CD4-positive, alpha-beta T cell (primary cell): Measurements from ENCODE around the gene SETBP1. TPM values are rescaled to one million over a fixed set of nuclear protein-coding genes. Genes with fewer than 3 reads are reported as not detected.

ENCODE experiments used
- ATAC-seq: fragments of 200-7000 bp; cut with Tn5 transposase; one replicate; pipeline ENCODE4 v1.10.0; 2022; ENCODE audit warnings: mild to moderate bottlenecking; ENCODE audit not compliant: poor library complexity
- CTCF ChIA-PET: fragments of 350-600 bp; sonication (Branson Sonifier 250); formaldehyde crosslinking; loops from one replicate; lab custom pipeline; 2021; ENCODE audit warnings: antibody characterized with exemption, inconsistent platforms; lab: Charles Lee
- POLR2A ChIA-PET: fragments of 350-600 bp; sonication (Branson Sonifier 250); formaldehyde crosslinking; loops from one replicate; lab custom pipeline; 2021; ENCODE audit warnings: antibody characterized with exemption, inconsistent platforms; lab: Charles Lee
- DNase-seq, 14 experiments: peaks; one replicate each; pipeline ENCODE4 v3.0.0-alpha.2; 2013 to 2020; ENCODE audit warnings: mixed read lengths in 2 of 14
- H3K27ac ChIP-seq, 2 donors: one replicate each; pipeline versions ENCODE4 v1.5.1 to v1.7.0; 2013; ENCODE audit warnings: low read length in 2 of 2, low read depth in 1 of 2, mild to moderate bottlenecking in 1 of 2
- H3K27me3 ChIP-seq, 2 experiments: 1 replicate in 1 of 2; 2 replicates in 1 of 2; pipeline versions ENCODE4 v1.6.1 to v1.7.0; 2013; ENCODE audit warnings: low read length in 2 of 2, control low read depth in 1 of 2, mild to moderate bottlenecking in 1 of 2, moderate library complexity in 1 of 2; ENCODE audit not compliant: insufficient read depth in 2 of 2, control insufficient read depth in 1 of 2
- H3K36me3 ChIP-seq: one replicate; pipeline ENCODE4 v1.6.1; 2013; ENCODE audit warnings: low read length, control low read depth; ENCODE audit not compliant: insufficient read depth
- H3K4me1 ChIP-seq: one replicate; pipeline ENCODE4 v1.6.1; 2013; ENCODE audit warnings: low read length, control low read depth; ENCODE audit not compliant: insufficient read depth
- H3K4me3 ChIP-seq: one replicate; pipeline ENCODE4 v1.5.1; 2013; ENCODE audit warnings: mild to moderate bottlenecking, low read length, moderate library complexity
- H3K9me3 ChIP-seq, 2 experiments: 1 replicate in 1 of 2; 2 replicates in 1 of 2; pipeline versions ENCODE4 v1.6.1 to v1.7.0; 2013; ENCODE audit warnings: low read length in 2 of 2, mild to moderate bottlenecking in 2 of 2, control low read depth in 1 of 2, moderate library complexity in 1 of 2; ENCODE audit not compliant: control insufficient read depth in 1 of 2, insufficient read depth in 1 of 2
- H3K27ac Mint-ChIP-seq: one replicate; pipeline ENCODE4 v1.8.0; 2020; ENCODE audit warnings: mixed read lengths
- H3K27me3 Mint-ChIP-seq: one replicate; pipeline ENCODE4 v1.8.0; 2021; ENCODE audit warnings: mixed read lengths
- H3K36me3 Mint-ChIP-seq: one replicate; pipeline ENCODE4 v1.8.0; 2021; ENCODE audit warnings: low read depth, mixed read lengths
- H3K4me1 Mint-ChIP-seq: one replicate; pipeline ENCODE4 v1.8.0; 2021; ENCODE audit warnings: low read depth, mixed read lengths
- H3K4me3 Mint-ChIP-seq: one replicate; pipeline ENCODE4 v1.8.0; 2020; ENCODE audit warnings: mild to moderate bottlenecking, mixed read lengths
- H3K9me3 Mint-ChIP-seq: one replicate; pipeline ENCODE4 v1.8.0; 2020; ENCODE audit warnings: mixed read lengths
- intact Hi-C, 2 experiments: fragments of 100-400 bp; cut with DNase I in 1 of 2; cut with micrococcal nuclease in 1 of 2; formaldehyde crosslinking; loops; one replicate each; pipeline versions ENCODE4 v1.15.1 to v1.9.0; 2023 to 2025; cut with DNase I, micrococcal nuclease
- total RNA-seq, 174 experiments: library from RNA in 2 of 174; stranded (reverse) in 2 of 174; gene quantifications; one replicate each; pipeline ENCODE4 v1.2.3 and lab custom pipeline; 2021 to 2026
- TF ChIP-seq, protein P1 (sequence below): fragments of 200-600 bp; IDR thresholded peaks from one replicate; pipeline ENCODE4 v1.8.0; 2022; ENCODE audit warnings: antibody characterized with exemption, mild to moderate bottlenecking

The SETBP1 gene
- total RNA-seq, 2 experiments from 2014 or later = 0.25 to 0.41 TPM

DNA sequence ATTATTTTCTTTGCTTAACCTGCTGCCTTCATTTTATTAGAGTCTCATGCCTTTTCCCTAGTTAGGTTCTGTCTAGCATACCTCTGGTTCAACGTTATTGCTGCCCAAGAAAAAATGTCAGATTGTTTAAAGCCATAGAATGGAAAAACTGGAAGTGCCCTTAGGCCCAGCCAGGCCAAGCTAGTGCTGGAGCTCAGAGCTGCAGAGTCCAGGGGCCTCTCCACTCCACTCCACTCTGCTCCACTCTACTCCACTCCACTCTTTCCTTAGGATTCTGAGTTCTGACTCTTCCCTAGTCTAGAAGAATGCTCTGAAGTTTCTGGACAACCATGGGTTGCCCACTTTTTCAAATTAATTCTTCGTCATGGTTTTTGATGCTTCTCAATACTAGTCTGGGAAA, 155.6 kb downstream of the SETBP1 start:
- H3K4me1 ChIP-seq = peaks cover 7% of the 10 kb centered on the region
- no peaks in the 10 kb centered on the region for H3K36me3 Mint-ChIP-seq
- H3K36me3 ChIP-seq = no peaks in the 10 kb centered on the region
- TF ChIP-seq, protein P1, sequence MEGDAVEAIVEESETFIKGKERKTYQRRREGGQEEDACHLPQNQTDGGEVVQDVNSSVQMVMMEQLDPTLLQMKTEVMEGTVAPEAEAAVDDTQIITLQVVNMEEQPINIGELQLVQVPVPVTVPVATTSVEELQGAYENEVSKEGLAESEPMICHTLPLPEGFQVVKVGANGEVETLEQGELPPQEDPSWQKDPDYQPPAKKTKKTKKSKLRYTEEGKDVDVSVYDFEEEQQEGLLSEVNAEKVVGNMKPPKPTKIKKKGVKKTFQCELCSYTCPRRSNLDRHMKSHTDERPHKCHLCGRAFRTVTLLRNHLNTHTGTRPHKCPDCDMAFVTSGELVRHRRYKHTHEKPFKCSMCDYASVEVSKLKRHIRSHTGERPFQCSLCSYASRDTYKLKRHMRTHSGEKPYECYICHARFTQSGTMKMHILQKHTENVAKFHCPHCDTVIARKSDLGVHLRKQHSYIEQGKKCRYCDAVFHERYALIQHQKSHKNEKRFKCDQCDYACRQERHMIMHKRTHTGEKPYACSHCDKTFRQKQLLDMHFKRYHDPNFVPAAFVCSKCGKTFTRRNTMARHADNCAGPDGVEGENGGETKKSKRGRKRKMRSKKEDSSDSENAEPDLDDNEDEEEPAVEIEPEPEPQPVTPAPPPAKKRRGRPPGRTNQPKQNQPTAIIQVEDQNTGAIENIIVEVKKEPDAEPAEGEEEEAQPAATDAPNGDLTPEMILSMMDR = no peak
- H3K4me3 Mint-ChIP-seq = no peak overlapping the region
- ATAC-seq (no peak), DNase-seq (no peak)
- ChIA-PET CTCF (no interaction called here), POLR2A (no interaction called here)
- H3K9me3 ChIP-seq = no peaks in the 10 kb centered on the region
- no peaks in the 10 kb centered on the region for H3K27me3 Mint-ChIP-seq
- H3K4me1 Mint-ChIP-seq = peaks cover 23% of the 10 kb centered on the region
- intact Hi-C loops = no loop called here
- H3K27me3 ChIP-seq = no peaks in the 10 kb centered on the region
- H3K4me3 ChIP-seq = no peak overlapping the region
- H3K9me3 Mint-ChIP-seq = no peaks in the 10 kb centered on the region
- no peak overlapping the region for H3K27ac ChIP-seq
- no peak overlapping the region for H3K27ac Mint-ChIP-seq

DNA sequence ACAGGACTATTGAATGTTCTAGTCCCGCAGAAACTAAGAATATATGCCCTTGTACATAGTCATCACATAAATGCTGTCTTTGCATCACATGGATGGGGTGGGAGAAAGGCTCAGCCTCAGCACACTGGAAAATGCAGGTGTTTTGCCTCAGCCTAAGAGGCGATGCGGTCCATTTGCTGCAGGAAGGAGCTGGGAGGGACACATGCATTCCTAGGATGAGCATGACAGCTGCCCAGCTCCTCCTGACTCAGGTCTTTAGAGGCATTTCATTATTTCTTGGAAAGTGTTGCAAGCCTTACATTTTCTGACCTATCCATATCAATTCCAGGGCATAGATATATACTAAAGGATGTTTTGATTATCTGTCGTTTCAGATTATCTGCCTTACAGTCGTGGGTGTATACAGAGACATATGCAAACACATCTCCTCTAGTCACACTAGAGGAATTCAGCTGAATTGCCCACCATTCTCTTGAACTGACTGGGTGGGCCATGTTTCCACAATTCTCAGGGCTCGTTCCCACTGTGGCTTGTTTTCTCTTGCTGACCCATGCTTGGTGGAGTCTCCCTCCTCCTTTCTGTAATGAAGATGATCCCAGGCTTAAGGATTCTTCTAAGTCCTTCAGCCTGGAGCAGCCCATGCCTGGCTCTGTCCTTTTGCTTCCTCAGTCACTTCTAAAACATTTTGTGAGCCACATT, 156.9 kb downstream of the SETBP1 start:
- H3K27me3 Mint-ChIP-seq = no peaks in the 10 kb centered on the region
- ATAC-seq = no peak
- DNase-seq = no peak
- H3K4me1 Mint-ChIP-seq = peaks cover 23% of the 10 kb centered on the region
- H3K36me3 Mint-ChIP-seq = no peaks in the 10 kb centered on the region
- H3K27ac Mint-ChIP-seq = no peak overlapping the region
- CTCF ChIA-PET = no interaction called here
- H3K27me3 ChIP-seq = no peaks in the 10 kb centered on the region
- POLR2A ChIA-PET = no interaction called here
- no peak overlapping the region for H3K4me3 ChIP-seq
- no peaks in the 10 kb centered on the region for H3K9me3 ChIP-seq
- TF ChIP-seq, protein P1 = no peak
- H3K36me3 ChIP-seq = no peaks in the 10 kb centered on the region
- H3K9me3 Mint-ChIP-seq = peaks cover 2% of the 10 kb centered on the region
- H3K27ac ChIP-seq = no peak overlapping the region
- no peak overlapping the region for H3K4me3 Mint-ChIP-seq
- intact Hi-C loops = no loop called here
- peaks cover 7% of the 10 kb centered on the region for H3K4me1 ChIP-seq

DNA sequence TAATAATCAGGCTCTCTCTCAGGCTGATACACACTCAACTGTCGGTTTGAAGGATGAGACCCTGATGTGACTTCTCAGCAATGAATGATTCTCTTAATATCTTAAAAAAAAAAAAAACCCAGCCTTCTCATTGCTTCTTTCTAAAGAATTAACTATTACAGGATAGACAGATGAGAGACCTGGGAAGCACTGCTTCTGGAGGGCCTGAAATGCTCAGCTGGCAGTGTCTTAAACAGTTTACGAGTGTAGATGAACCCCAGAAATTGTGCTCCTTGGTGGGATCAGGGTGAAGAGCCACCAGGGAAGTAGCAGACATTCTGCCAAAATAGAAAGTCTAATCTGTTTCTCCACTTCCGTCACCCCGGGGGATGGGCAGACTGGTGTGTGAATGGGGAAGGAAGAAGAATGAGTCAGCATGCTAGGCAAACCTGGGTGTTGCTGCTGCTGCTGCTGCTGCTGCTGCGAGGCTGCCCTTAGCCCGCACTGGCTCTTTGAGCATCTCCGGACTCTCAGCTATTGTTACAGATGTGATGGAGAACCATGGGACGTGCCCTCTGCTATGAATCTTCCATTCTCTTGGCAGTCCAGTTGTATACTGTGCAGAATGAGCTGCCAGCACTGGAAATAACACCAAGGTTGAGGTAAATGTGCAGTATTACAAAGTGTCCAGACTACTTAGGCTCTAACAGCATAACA, 158.4 kb downstream of the SETBP1 start:
- Mint-ChIP-seq H3K36me3 (no peaks in the 10 kb centered on the region), H3K9me3 (peaks cover 2% of the 10 kb centered on the region), H3K27me3 (no peaks in the 10 kb centered on the region), H3K4me1 (peaks cover 23% of the 10 kb centered on the region), H3K4me3 (no peak overlapping the region), H3K27ac (no peak overlapping the region)
- Histone ChIP-seq H3K4me3 (no peak overlapping the region), H3K27me3 (no peaks in the 10 kb centered on the region), H3K9me3 (no peaks in the 10 kb centered on the region), H3K36me3 (no peaks in the 10 kb centered on the region), H3K4me1 (peaks cover 7% of the 10 kb centered on the region), H3K27ac (no peak overlapping the region)
- TF ChIP-seq, protein P1 = no peak
- ChIA-PET POLR2A (no interaction called here), CTCF (no interaction called here)
- DNase-seq (peak; percentile 5 to 81 (median 44)), ATAC-seq (peak; percentile 49)
- intact Hi-C loops = no loop called here
